ENCODE data around the gene WDR59. TPM values are rescaled to one million over a fixed set of nuclear protein-coding genes. Genes with fewer than 3 reads are reported as not detected.

WDR59 gene
- total RNA-seq, 1 experiment from 2014 or later, result 26.8 TPM

Other genes starting within 250 kb of the WDR59 start
- gene FA2H, start 210.3 kb downstream of the WDR59 start, total RNA-seq (2014; rRNA removed; shearing (Covaris generic); ENCODE audit: low replicate concordance), result not detected in 2 replicates
- 5.9 and 14.4 TPM in 2 replicates for gene ZNRF1, start 13.9 kb upstream of the WDR59 start, total RNA-seq (2014; rRNA removed; shearing (Covaris generic); ENCODE audit: low replicate concordance)
- 0.79 TPM in 1 of 2 replicates, not detected in the other for gene LDHD, start 131.7 kb upstream of the WDR59 start, total RNA-seq (2014; rRNA removed; shearing (Covaris generic); ENCODE audit: low replicate concordance)
- gene ZFP1, start 163.4 kb upstream of the WDR59 start, total RNA-seq (2014; rRNA removed; shearing (Covaris generic); ENCODE audit: low replicate concordance), result 7.9 and 23.0 TPM in 2 replicates
- gene CTRB2, start 222.0 kb upstream of the WDR59 start, total RNA-seq (2014; rRNA removed; shearing (Covaris generic); ENCODE audit: low replicate concordance), result not detected in 2 replicates
- gene CTRB1, start 233.9 kb upstream of the WDR59 start, total RNA-seq (2014; rRNA removed; shearing (Covaris generic); ENCODE audit: low replicate concordance), result not detected in 2 replicates

Measured in Karpas-422 (cell line).